ENCODE results near the gene RASSF4.

RASSF4 gene

GRCh38 chr10:44959247-44960087, at the start of gene RASSF4:
RASSF4 (plus strand) TSS chr10:44959802; CDS start chr10:44970203, 10,401 bp downstream.
- peak in 50 of 51 donors; percentile 61 to 96 (median 89) for DNase-seq

GRCh38 chr10:44909910-44910309, 49.7 kb upstream of the RASSF4 start:
- no peak for DNase-seq

- no peak for DNase-seq
These were observed 49.0 kb upstream of the RASSF4 start for GRCh38 chr10:44910602-44911001.

DNA sequence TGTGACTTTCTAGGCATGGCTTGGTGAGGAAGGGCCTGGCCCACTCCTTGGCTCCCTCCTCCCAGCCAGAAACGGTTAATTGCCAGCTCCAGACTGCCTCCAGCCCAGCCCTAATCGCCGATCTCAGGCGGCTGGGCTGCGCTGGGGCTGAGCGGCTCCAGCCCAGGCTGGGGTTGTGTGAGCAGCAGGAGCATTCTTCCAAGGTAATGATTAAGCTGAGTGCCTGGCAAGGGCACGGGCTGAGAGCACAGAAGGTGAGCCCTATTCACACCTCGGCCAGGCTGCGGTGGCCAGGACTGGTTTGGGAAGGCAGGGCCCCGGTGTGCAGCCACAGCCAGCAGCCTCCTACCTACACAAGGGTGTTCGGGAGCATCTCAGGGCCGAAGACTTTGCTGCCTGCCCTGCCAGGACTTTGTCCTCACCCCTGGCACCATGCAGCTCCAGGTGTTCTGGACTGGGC, 48.5 kb upstream of the RASSF4 start, which contains the start of gene TMEM72:
TSS of gene TMEM72 (plus strand) at position 257 of the 460 bp plus-strand sequence. CDS start at position 433, 176 bp downstream.
- peak in 1 of 51 donors; percentile 25 for DNase-seq

GRCh38 chr10:44911951-44912350, 47.7 kb upstream of the RASSF4 start:
- DNase-seq = no peak

GRCh38 chr10:44913350-44914081, 46.1 kb upstream of the RASSF4 start:
- peak in 1 of 51 donors; percentile 8 for DNase-seq

GRCh38 chr10:44914891-44915290, 44.7 kb upstream of the RASSF4 start:
- no peak for DNase-seq

DNA sequence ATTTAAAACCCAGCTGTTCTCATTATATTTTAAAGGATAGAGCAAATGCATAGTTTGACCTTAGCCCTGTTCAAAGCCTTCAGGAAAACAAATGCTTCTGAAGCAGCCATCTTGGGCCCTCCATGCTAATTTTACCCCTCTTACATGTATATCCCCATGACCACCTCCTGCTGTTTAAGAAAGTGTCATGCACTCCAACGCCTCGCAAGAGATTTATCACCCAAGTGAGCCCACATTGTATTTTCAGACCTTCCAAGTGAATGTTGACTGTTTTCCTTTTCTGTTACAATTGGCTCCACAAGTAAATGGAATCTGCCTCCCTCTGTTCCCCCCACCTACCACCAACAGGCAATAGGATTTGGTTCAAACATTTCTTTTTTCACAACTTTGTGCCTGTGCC, 43.2 kb upstream of the RASSF4 start:
- no peak for DNase-seq

- DNase-seq = no peak
These were observed 41.8 kb upstream of the RASSF4 start for GRCh38 chr10:44917848-44918247.

DNA sequence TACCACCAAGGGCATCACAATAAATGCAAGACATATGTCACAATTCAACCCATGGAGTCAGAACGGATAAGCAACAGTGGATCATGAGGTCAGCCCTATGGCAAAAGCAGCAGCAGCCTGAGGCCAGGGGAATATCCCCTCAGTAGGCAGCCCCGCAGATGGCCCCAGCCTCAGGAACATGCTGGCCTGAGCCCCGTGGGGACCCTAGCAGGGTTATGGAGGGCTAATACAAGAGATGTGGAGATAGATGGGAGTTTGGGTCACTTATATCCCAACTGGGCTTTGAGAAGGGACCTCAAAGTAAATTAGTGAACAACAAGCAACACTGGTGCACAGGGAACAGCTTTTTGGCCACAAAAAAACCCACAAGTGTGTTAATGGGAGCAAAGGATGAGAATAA, 39.4 kb upstream of the RASSF4 start:
- no peak for DNase-seq

DNA sequence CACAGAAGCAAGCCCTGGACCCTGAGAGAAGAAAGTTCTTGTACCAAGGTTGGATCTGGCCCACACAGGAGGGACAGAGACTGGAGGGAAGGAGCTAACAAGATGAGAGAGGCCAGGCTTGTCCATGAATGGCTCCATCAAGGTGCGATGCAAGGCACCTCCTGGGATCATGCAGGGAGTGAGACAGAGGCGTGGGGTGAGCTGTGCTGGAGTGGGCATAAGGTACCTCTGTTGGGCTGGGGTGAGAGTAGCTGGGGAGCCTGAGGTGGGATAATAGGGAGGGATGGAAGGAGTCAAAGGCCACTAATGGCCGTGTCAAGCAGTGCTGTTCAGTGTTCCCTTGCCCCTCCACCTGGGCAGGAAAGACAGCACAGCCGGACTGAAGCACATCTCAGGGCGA, 38.5 kb upstream of the RASSF4 start:
- no peak for DNase-seq

- no peak for DNase-seq
These were observed 38.1 kb upstream of the RASSF4 start for GRCh38 chr10:44921506-44921905.

DNA sequence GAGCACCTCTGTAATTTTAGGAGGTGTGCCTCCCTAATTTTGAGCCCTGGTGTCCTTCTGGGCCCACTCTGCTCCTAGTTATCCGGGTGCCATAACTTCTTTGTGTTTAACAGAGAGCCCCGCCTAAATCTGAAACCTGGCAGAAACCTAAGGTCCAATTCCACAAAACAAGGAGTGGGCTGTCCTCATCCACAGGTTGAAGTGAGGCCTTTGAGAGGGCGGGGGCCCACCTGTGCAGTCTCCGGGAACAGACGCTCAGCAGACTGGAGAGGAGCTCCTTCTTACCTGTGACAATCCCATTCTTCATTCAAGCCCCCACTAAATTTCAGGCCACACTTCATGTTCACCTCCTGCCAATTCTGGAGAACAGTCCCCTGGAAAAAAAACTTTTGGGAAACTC, 37.6 kb upstream of the RASSF4 start:
- no peak for DNase-seq

DNA sequence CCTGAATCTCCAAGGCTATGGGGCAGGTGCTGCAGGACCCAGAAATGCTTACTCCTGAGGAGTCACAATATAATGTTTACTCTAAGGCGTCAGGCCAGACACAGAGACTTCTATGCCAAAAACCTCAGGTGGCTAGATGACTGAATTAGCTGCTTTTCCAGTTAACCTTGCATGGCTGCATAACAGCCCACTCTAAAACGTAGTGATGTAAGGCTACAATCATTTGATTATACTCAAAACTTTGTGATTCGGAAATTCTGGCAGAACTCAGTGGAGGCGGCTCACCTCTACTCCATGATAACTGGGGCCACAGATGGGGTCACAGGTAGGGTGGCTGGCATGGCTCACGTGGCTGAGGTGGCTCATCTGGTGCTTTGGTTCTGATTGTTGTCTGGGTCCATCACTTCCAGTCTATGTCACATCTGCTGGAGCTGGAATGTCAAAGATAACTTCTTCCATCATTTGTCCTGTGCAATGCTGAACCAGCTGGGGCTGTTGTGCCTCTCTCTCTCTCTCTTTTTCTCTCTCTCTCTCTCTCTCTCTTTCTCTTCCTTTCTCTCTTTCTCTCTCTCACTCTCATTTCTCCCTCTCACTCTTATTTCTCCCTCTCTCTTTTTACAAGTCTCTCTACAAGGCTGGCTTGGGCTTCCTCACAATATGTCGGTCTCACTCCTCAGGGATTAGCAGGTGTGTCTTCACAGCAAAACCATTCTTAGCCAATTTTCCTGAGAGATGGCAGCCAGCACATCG, 36.6 kb upstream of the RASSF4 start:
- no peak for DNase-seq

GRCh38 chr10:44923611-44924010, 36.0 kb upstream of the RASSF4 start:
- no peak for DNase-seq

DNA sequence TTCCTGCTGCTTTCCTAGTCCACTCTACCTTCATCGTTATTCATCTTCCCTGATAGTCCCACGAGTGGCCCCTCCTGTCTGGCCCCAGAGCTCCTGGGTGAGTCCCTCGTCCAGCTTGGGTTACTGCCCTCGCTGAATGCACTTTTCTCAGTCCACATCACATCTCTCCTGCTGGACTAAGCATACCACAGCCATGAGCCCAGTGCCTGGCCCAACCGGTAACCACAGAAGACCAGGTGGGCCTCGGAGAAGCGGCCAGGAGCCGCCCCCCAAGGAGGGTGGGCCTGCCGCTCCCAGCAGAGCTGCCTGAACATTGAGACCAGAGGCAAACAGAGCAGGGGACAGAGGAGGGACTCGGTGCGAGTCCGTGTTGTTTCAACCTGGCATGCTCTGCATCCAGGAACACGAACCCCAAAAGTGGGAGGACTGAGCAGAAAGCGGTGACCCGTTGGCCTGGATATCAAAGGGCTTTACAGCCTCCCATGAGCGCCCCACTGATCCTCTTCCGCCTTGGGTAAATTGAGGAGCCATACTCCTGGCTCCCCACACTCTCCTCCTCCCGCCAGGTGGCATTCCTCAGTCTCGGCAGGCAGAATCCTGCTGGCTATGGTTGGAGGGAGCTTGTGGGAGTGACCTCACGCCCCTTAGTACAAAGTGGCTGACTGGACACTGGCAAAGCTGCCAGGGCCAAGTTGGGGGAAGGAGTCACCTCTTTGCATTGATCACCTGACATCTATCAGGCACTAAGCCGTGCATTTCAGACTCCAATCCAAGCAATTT, 35.2 kb upstream of the RASSF4 start:
- DNase-seq = no peak

- DNase-seq = no peak
These were observed 34.4 kb upstream of the RASSF4 start for GRCh38 chr10:44925224-44925623.

DNA sequence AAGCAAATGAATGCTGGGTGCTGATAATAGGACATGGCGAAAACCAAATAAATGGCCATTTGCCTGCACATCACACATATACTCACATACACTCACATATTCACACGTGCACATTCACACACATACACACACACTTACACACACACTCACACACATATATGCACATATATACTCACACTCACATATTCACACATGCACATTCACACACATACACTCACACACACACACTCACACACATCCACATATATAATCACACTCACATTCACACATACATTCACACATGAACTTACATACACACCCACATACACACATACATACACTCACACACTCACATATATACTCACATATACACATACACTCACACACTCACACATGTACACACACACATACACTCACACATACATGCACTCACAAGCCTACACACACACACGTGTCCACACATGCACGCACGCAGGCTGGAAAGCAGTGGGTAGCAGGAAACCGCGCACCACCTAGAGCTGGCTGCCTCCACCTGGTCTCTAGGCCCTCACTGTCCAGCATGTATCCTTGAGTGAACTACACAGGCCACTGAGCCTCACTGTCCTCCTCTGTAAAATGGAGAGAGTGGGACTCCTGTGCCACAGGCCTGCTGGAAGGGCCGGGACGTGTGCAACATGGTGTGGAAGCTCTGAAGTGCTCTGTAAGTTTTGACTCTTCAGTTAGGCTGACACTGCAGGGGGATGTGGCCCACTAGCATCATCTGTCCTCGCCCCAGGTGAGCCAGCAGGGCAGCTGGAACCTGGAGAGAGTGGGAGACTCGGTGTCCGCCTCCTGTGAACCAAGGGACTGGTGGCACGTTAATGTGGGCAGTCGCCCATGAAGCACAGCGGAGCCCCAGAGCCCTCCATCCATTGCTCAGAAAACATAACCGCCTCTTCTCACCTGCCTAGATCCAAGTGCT, 33.5 kb upstream of the RASSF4 start:
- no peak for DNase-seq

DNA sequence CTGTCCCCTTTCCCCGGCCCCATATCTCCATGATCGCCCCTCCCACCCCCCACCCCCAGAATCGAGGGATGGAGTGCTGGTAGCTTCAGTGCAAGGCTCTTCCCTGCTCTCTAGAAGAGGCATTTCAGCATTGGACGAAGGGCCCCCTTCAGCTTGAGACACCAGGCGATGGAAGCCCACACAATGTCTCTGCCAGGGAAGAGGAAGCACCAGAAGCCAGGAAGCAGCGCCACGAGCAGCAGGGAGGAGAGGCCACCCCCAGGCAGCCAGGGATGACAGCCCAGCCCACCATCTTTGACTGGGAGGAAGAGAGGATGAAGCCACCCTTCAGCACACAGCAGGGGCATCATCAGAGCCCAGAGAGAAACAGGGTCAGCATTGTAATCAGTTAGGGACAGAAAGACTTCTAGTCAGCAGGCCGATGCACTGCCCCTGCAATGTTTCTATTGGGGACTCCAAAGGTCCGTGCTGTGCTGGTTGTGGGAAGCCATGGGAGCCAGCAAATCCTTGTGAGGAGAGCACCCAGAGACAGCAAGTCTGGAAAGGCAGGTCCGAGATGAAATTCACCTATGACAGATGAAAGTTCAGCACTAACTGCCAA, 32.8 kb upstream of the RASSF4 start:
- no peak for DNase-seq

All from hypothalamus (tissue), 51 donors.